GM21528 (cell line): Measurements from ENCODE around the gene UGT1A3.

ENCODE experiments used
- ATAC-seq: cut with Tn5 transposase; IDR thresholded peaks from one replicate; pipeline ENCODE4 v1.9.1; 2021; ENCODE audit warnings: mild to moderate bottlenecking, moderate library complexity; ENCODE audit not compliant: unreplicated experiment, low FRiP score

UGT1A3 gene

GRCh38 chr2:233813236-233814055 lies 84.6 kb downstream of the UGT1A3 start:
- ATAC-seq, result no peak

GRCh38 chr2:233814056-233814835 lies 85.4 kb downstream of the UGT1A3 start:
- no peak for ATAC-seq

- ATAC-seq, result no peak
These were observed 87.0 kb downstream of the UGT1A3 start for GRCh38 chr2:233815861-233816260.

- no peak for ATAC-seq
These were observed 87.5 kb downstream of the UGT1A3 start for GRCh38 chr2:233816334-233816733.

GRCh38 chr2:233816771-233817170 lies 87.9 kb downstream of the UGT1A3 start:
- ATAC-seq, result no peak

- ATAC-seq, result no peak
These were observed 88.6 kb downstream of the UGT1A3 start for GRCh38 chr2:233817361-233817911.

- ATAC-seq, result no peak
These were observed 89.3 kb downstream of the UGT1A3 start for GRCh38 chr2:233817995-233818638.

- no peak for ATAC-seq
These were observed 90.1 kb downstream of the UGT1A3 start for GRCh38 chr2:233818639-233819621.

GRCh38 chr2:233819884-233820773 lies 91.3 kb downstream of the UGT1A3 start:
- ATAC-seq, result no peak

- ATAC-seq, result no peak
These were observed 91.9 kb downstream of the UGT1A3 start for GRCh38 chr2:233820774-233821105.

- no peak for ATAC-seq
These were observed 92.4 kb downstream of the UGT1A3 start for GRCh38 chr2:233821196-233821595.

- no peak for ATAC-seq
These were observed 92.9 kb downstream of the UGT1A3 start for GRCh38 chr2:233821709-233822100.

GRCh38 chr2:233822101-233822771 lies 93.4 kb downstream of the UGT1A3 start:
- ATAC-seq, result no peak
